CD4-positive, alpha-beta T cell treated with Interleukin-15 for 1 hour (primary cell): Measurements from ENCODE around the gene MYH7.
A peak's percentile ranks its signal among the peaks of the same experiment; 100 is the strongest.
"Not testable (repeated sequence)": the region's sequence is repeated elsewhere in the genome, so short reads cannot be mapped to it uniquely, and the experiment has no call there.

ENCODE experiments used
- DNase-seq: peaks from one replicate; pipeline ENCODE4 v3.0.0-alpha.2; 2020

The MYH7 gene

GRCh38 chr14:23435543-23436326 lies at the start of gene MYH7:
TSS of gene MYH7 (minus strand) at chr14:23435660. CDS start at chr14:23433732, 1,928 bp downstream.
- no peak for DNase-seq

GRCh38 chr14:23483236-23483854 lies 47.9 kb upstream of the MYH7 start:
- DNase-seq, result no peak

GRCh38 chr14:23482823-23483148 lies 47.3 kb upstream of the MYH7 start:
- no peak for DNase-seq

- no peak for DNase-seq
Observed at GRCh38 chr14:23481979-23482822, 46.7 kb upstream of the MYH7 start.

GRCh38 chr14:23481362-23481970 lies 46.0 kb upstream of the MYH7 start:
- DNase-seq, result no peak

GRCh38 chr14:23478109-23478759 lies 42.8 kb upstream of the MYH7 start:
- peak; percentile 51 for DNase-seq

GRCh38 chr14:23470947-23471346 lies 35.5 kb upstream of the MYH7 start:
- DNase-seq, result no peak

- no peak for DNase-seq
Observed at GRCh38 chr14:23469906-23470403, 34.5 kb upstream of the MYH7 start.

- DNase-seq, result peak; percentile 97
Observed at GRCh38 chr14:23469127-23469905, 33.9 kb upstream of the MYH7 start, which contains the start of gene NGDN. TSS of gene NGDN (plus strand) at chr14:23469703. CDS start at chr14:23469716, 13 bp downstream.

- DNase-seq, result no peak
Observed at GRCh38 chr14:23468704-23469126, 33.3 kb upstream of the MYH7 start.

GRCh38 chr14:23465261-23465660 lies 29.8 kb upstream of the MYH7 start:
- DNase-seq, result no peak

- no peak for DNase-seq
Observed at GRCh38 chr14:23464700-23465099, 29.2 kb upstream of the MYH7 start.

- no peak for DNase-seq
Observed at GRCh38 chr14:23460960-23461359, 25.5 kb upstream of the MYH7 start.

GRCh38 chr14:23457587-23458445 lies 22.4 kb upstream of the MYH7 start:
- DNase-seq, result no peak

GRCh38 chr14:23456883-23457586 lies 21.6 kb upstream of the MYH7 start:
- not testable (repeated sequence) for DNase-seq

GRCh38 chr14:23454445-23454856 lies 19.0 kb upstream of the MYH7 start:
- DNase-seq, result no peak

- DNase-seq, result no peak
Observed at GRCh38 chr14:23452237-23452636, 16.8 kb upstream of the MYH7 start.

GRCh38 chr14:23450379-23450778 lies 14.9 kb upstream of the MYH7 start:
- DNase-seq, result no peak

GRCh38 chr14:23449314-23449713 lies 13.9 kb upstream of the MYH7 start:
- DNase-seq, result no peak
